ENCODE measurements around the gene SLC2A3. TPM values are rescaled to one million over a fixed set of nuclear protein-coding genes. Genes with fewer than 3 reads are reported as not detected.
"Not testable (repeated sequence)": the region's sequence is repeated elsewhere in the genome, so short reads cannot be mapped to it uniquely, and the experiment has no call there.

SLC2A3 gene
- total RNA-seq, 1 donor from 2014 or later = 87.9 TPM

DNA sequence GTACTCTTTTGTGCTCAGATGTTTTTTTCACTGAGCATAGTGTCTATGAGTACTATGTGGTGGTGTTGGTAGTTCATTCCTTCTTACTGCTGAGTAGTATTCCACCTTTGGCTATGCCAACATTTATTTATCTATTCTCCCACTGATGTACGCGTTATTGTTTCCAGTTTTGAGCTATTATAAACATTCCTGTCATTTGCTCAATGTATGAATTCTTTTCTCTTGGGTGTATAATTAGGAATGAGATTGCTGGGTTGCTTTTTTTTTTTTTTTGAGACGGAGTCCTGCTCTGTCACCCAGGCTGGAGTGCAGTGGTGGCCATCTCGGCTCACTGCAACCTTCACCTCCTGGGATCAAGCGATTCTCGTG is 37.5 kb upstream of the SLC2A3 start:
- POLR2A ChIA-PET = interaction anchor here (0.9 to 1.6 kb wide), 2 partner anchors 37 to 39 kb away, joined by 3 to 19 read pairs; partner anchors contain the start of gene SLC2A3
- Mint-ChIP-seq H3K4me1 (peaks cover 55% of the 10 kb centered on the region), H3K9me3 (no peaks in the 10 kb centered on the region), H3K27me3 (no peaks in the 10 kb centered on the region), H3K36me3 (ENCODE audit: low read depth) (peaks cover 2% of the 10 kb centered on the region), H3K27ac (peak overlapping the region; percentile 80), H3K4me3 (peak overlapping the region; percentile 28)
- CTCF ChIA-PET = interaction anchor here (0.7 to 1.3 kb wide), 2 partner anchors 19 to 40 kb away, joined by 3 to 6 read pairs; no protein-coding TSS in a partner anchor
- intact Hi-C loops (cut with micrococcal nuclease) = loop anchor here (10.0 kb wide), 1 partner anchor 1549 kb away; no protein-coding TSS in a partner anchor
- DNase-seq (no peak), ATAC-seq (ENCODE audit: low read depth) (no peak)
- TF ChIP-seq, protein P1, sequence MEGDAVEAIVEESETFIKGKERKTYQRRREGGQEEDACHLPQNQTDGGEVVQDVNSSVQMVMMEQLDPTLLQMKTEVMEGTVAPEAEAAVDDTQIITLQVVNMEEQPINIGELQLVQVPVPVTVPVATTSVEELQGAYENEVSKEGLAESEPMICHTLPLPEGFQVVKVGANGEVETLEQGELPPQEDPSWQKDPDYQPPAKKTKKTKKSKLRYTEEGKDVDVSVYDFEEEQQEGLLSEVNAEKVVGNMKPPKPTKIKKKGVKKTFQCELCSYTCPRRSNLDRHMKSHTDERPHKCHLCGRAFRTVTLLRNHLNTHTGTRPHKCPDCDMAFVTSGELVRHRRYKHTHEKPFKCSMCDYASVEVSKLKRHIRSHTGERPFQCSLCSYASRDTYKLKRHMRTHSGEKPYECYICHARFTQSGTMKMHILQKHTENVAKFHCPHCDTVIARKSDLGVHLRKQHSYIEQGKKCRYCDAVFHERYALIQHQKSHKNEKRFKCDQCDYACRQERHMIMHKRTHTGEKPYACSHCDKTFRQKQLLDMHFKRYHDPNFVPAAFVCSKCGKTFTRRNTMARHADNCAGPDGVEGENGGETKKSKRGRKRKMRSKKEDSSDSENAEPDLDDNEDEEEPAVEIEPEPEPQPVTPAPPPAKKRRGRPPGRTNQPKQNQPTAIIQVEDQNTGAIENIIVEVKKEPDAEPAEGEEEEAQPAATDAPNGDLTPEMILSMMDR (IDR thresholded peaks at IDR 0.05) = no peak

- intact Hi-C loops (cut with micrococcal nuclease) = loop anchor here (10.0 kb wide), 1 partner anchor 1548 kb away; no protein-coding TSS in a partner anchor
- CTCF ChIA-PET = interaction anchor here (1.3 kb wide), 1 partner anchor 39 kb away, joined by 6 read pairs; no protein-coding TSS in a partner anchor
- Mint-ChIP-seq H3K36me3 (ENCODE audit: low read depth) (peaks cover 2% of the 10 kb centered on the region), H3K4me1 (peaks cover 49% of the 10 kb centered on the region), H3K27ac (peak overlapping the region; percentile 80), H3K9me3 (no peaks in the 10 kb centered on the region), H3K4me3 (peak overlapping the region; percentile 57), H3K27me3 (no peaks in the 10 kb centered on the region)
- POLR2A ChIA-PET = interaction anchor here (0.9 to 1.6 kb wide), 5 partner anchors 12 to 54 kb away, joined by 3 to 19 read pairs (median 3); partner anchors contain the start of gene SLC2A3
- DNase-seq (no peak), ATAC-seq (ENCODE audit: low read depth) (no peak)
- TF ChIP-seq, protein P1 (IDR thresholded peaks at IDR 0.05) = no peak
Observed at GRCh38 chr12:7972734-7973456, 36.9 kb upstream of the SLC2A3 start.

DNA sequence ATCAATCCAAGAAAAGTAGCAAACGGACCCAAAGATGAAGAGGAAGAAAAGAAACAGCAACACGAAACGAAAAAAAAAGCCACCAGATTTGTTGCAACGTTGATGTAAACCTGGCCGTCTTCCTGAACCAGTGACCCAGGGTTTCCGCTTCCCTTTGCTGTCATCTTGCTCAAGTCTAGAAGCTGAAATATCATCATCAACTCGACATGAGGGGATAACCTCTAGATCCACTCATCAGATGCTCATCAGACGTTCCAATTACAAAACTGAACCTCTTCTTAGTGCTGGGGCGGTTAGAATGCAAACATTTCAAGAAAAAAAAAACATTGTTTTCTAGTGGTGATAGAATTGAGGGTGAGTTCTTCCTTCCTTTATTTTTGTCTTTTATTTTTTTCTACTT is 36.3 kb upstream of the SLC2A3 start:
- POLR2A ChIA-PET = interaction anchor here (1.0 to 1.1 kb wide), 3 partner anchors 11 to 55 kb away, joined by 3 to 5 read pairs (median 3); no protein-coding TSS in a partner anchor
- intact Hi-C loops (cut with micrococcal nuclease) = loop anchor here (10.0 kb wide), 1 partner anchor 1547 kb away; no protein-coding TSS in a partner anchor
- Mint-ChIP-seq H3K4me3 (peak overlapping the region; percentile 57), H3K4me1 (peaks cover 44% of the 10 kb centered on the region), H3K27ac (peak overlapping the region; percentile 80)
- H3K27me3 Mint-ChIP-seq; ATAC-seq (ENCODE audit: low read depth); H3K9me3 Mint-ChIP-seq; H3K36me3 Mint-ChIP-seq (ENCODE audit: low read depth); DNase-seq; CTCF ChIA-PET: not testable (repeated sequence)

DNA sequence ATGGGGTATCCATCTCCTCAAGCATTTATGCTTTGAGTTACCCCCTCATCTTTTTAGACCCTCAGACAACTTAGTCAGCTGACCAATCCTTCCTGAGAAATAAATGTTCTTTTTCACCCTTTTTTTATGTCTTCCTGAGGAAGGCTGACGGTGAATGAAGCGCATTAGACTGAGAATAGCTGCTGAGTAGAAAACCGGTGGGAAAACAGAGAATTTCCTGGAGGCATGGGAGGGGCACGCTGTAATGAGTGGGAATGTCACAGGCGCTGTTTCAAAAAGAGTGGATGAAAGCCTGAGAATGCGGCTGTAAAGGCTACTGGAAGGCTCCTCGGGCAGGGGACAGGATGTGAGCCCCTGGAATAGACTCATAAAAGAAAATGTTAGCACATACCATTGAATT is 35.8 kb upstream of the SLC2A3 start:
- not testable (repeated sequence) for H3K9me3 Mint-ChIP-seq; DNase-seq; H3K27me3 Mint-ChIP-seq; ATAC-seq (ENCODE audit: low read depth); H3K36me3 Mint-ChIP-seq (ENCODE audit: low read depth)
- H3K4me3 Mint-ChIP-seq = peak overlapping the region; percentile 81
- POLR2A ChIA-PET = interaction anchor here (1.0 to 2.9 kb wide), 5 partner anchors 11 to 1034 kb away, joined by 5 to 74 read pairs (median 6); partner anchors contain the start of genes FOXJ2 and SLC2A3
- H3K4me1 Mint-ChIP-seq = peaks cover 39% of the 10 kb centered on the region
- CTCF ChIA-PET = interaction anchor here (2.1 to 2.9 kb wide), 2 partner anchors 11 to 38 kb away, joined by 13 to 14 read pairs; no protein-coding TSS in a partner anchor
- intact Hi-C loops (cut with micrococcal nuclease) = loop anchor here (1.0 to 10.0 kb wide), 4 partner anchors 23 to 1547 kb away; no protein-coding TSS in a partner anchor
- H3K27ac Mint-ChIP-seq = peak overlapping the region; percentile 90

GRCh38 chr12:7970475-7971252 is 34.7 kb upstream of the SLC2A3 start:
- POLR2A ChIA-PET = interaction anchor here (0.5 to 2.9 kb wide), 9 partner anchors 9 to 1033 kb away, joined by 3 to 74 read pairs (median 6); partner anchors contain the start of genes FOXJ2 and SLC2A3
- H3K4me3 Mint-ChIP-seq = peak overlapping the region; percentile 81
- DNase-seq = peak; percentile 73
- H3K27me3 Mint-ChIP-seq = no peaks in the 10 kb centered on the region
- H3K27ac Mint-ChIP-seq = peak overlapping the region; percentile 90
- CTCF ChIA-PET = interaction anchor here (1.4 to 2.9 kb wide), 3 partner anchors 10 to 37 kb away, joined by 3 to 14 read pairs (median 13); no protein-coding TSS in a partner anchor
- intact Hi-C loops (cut with micrococcal nuclease) = loop anchor here (1.0 to 10.0 kb wide), 5 partner anchors 10 to 1546 kb away; no protein-coding TSS in a partner anchor
- no peaks in the 10 kb centered on the region for H3K9me3 Mint-ChIP-seq
- ATAC-seq (ENCODE audit: low read depth) = peak; percentile 93
- TF ChIP-seq, protein P1 (IDR thresholded peaks at IDR 0.05) = no peak
- H3K36me3 Mint-ChIP-seq (ENCODE audit: low read depth) = peaks cover 2% of the 10 kb centered on the region
- H3K4me1 Mint-ChIP-seq = peaks cover 32% of the 10 kb centered on the region
